Nephron progenitor cell (in vitro differentiated cells): Measurements from ENCODE around the gene HARS1.

ENCODE experiments used
- DNase-seq: peaks from one replicate; pipeline ENCODE4 v3.0.0; 2021
- H3K27ac Mint-ChIP-seq: 2 replicates; pipeline ENCODE4 v1.8.0; 2021; ENCODE audit warnings: mild to moderate bottlenecking, moderate library complexity, mixed read lengths
- H3K27me3 Mint-ChIP-seq: 2 replicates; pipeline ENCODE4 v1.8.0; 2021; ENCODE audit warnings: mild to moderate bottlenecking, low read depth, mixed read lengths; ENCODE audit not compliant: poor library complexity
- H3K36me3 Mint-ChIP-seq: 2 replicates; pipeline ENCODE4 v1.8.0; 2021; ENCODE audit warnings: low read depth, mixed read lengths
- H3K4me1 Mint-ChIP-seq: 2 replicates; pipeline ENCODE4 v1.8.0; 2021; ENCODE audit warnings: mixed read lengths
- H3K4me3 Mint-ChIP-seq: 2 replicates; pipeline ENCODE4 v1.8.0; 2021; ENCODE audit warnings: mild to moderate bottlenecking, moderate library complexity, mixed read lengths
- H3K9me3 Mint-ChIP-seq: 2 replicates; pipeline ENCODE4 v1.8.0; 2021; ENCODE audit warnings: mild to moderate bottlenecking, moderate library complexity, mixed read lengths
- CTCF ChIP-seq: fragments of 200-600 bp; sonication (generic); IDR thresholded peaks from 2 replicates; pipeline ENCODE4 v1.5.0; 2021; ENCODE audit warnings: antibody characterized with exemption

The HARS1 gene

DNA sequence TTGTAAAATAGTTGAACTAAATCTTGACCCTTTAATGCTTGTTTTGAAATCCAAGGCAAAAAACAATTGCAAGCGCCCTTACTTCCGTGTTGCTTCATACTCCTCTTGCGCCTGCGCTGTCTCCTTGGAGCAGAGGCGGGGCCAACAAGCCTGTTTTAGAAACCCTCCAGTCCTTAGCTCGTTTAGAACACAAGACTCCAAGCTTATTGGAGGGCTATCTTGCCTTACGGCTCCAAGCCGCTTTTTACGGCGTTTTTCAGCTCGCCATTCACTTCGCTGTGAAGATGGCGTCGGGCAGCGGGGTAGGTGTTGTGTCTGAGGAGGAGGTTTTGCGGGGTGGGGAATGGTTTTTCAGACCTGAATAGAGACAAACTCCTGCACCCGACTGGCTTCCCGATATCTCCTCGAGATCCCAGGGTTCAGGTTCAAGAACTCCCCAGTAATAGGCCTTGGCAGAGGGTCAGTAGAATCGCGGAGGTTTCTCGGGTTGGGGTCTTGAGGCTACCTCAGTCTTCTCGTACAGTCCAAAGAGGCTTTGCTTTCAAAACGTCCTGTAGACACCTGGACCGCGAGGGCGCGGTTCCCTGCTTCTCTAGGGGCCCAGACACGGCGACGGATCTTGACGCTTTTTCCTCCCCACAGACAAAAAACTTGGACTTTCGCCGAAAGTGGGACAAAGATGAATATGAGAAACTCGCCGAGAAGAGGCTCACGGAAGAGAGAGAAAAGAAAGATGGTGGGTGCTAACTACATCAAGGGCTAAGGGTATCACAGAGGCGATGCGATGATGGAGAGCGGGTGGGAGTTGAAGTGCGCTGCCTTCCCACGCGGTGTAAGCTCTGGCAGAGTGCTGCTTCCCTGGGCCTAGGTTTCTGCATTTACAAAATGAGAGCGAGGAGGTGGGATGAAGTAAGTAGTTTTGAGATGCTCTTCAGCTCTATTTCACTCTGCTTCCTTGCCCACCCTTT is 9.3 kb upstream of the HARS1 start, which contains the start of gene ZMAT2:
Gene ZMAT2, plus strand, starts transcription at position 271 of the 968 bp plus-strand sequence. Its CDS starts 14 bp downstream, at position 285.
- H3K36me3 Mint-ChIP-seq: peaks cover 78% of the 10 kb centered on the region
- peak within 1 kb of the TSS; percentile 97 for H3K27ac Mint-ChIP-seq
- peak; percentile 90 for DNase-seq
- H3K4me3 Mint-ChIP-seq: peak within 1 kb of the TSS; percentile 99
- H3K9me3 Mint-ChIP-seq: no peaks in the 10 kb centered on the region
- TF ChIP-seq CTCF: no peak
- H3K4me1 Mint-ChIP-seq: peaks cover 24% of the 10 kb centered on the region
- H3K27me3 Mint-ChIP-seq: no peaks in the 10 kb centered on the region

DNA sequence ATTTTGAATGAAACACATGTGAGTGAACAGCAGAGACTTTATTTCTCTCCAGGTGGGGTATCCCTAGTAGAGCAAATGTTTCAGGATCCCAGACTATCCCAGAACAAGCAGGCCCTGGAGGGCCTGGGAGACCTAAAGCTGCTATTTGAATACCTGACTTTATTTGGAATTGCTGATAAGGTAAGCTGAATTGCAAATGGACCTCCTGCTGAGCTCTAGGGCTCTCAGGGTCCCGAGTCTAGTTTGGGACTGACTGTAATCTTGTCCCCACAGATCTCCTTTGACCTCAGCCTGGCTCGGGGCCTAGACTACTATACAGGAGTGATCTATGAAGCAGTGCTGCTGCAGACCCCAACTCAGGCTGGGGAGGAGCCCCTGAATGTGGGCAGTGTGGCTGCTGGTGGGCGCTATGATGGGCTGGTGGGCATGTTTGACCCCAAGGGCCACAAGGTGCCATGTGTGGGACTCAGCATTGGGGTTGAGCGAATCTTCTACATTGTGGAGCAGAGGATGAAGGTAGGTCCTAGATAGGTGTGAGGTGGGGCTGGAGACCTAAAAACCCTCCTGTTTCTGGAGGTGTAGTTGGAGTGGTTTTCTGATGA is 5.8 kb upstream of the HARS1 start:
- Mint-ChIP-seq H3K9me3 (no peaks in the 10 kb centered on the region), H3K4me1 (peaks cover 36% of the 10 kb centered on the region), H3K27me3 (no peaks in the 10 kb centered on the region), H3K36me3 (peaks cover 61% of the 10 kb centered on the region), H3K27ac (no peak overlapping the region), H3K4me3 (no peak overlapping the region)
- no peak for TF ChIP-seq CTCF
- no peak for DNase-seq

DNA sequence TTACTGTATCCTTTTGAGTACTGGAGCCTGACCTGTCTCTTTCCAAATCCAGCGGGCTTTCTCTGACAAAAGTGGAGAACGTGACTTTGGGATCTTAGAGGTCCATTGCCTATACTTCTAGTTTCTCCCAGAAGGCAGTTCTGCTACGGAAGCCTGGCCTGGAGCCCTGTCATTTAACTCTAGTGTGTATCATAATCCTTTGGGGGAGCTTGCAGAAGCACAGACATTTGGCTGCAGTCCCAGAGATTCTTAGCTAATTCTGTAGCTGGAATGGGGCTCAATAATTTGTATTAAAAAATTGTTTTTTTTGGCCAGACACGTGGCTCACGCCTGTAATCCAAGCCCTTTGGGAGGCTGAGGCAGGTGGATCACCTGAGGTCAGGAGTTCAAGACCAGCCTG is 3.1 kb upstream of the HARS1 start:
- no peak overlapping the region for H3K4me3 Mint-ChIP-seq
- no peak for DNase-seq
- H3K4me1 Mint-ChIP-seq: peaks cover 37% of the 10 kb centered on the region
- no peak overlapping the region for H3K27ac Mint-ChIP-seq
- peaks cover 63% of the 10 kb centered on the region for H3K36me3 Mint-ChIP-seq
- TF ChIP-seq CTCF: no peak
- no peaks in the 10 kb centered on the region for H3K9me3 Mint-ChIP-seq
- H3K27me3 Mint-ChIP-seq: peaks cover 3% of the 10 kb centered on the region

GRCh38 chr5:140690376-140690932 is 716 bp downstream of the HARS1 start:
- H3K4me1 Mint-ChIP-seq: peaks cover 37% of the 10 kb centered on the region
- H3K9me3 Mint-ChIP-seq: no peaks in the 10 kb centered on the region
- H3K27me3 Mint-ChIP-seq: peaks cover 3% of the 10 kb centered on the region
- H3K27ac Mint-ChIP-seq: peak overlapping the region; percentile 98
- H3K4me3 Mint-ChIP-seq: peak overlapping the region; percentile 99
- TF ChIP-seq CTCF: no peak
- no peak for DNase-seq
- H3K36me3 Mint-ChIP-seq: peaks cover 37% of the 10 kb centered on the region

- no peaks in the 10 kb centered on the region for H3K4me1 Mint-ChIP-seq
- no peaks in the 10 kb centered on the region for H3K27me3 Mint-ChIP-seq
- H3K4me3 Mint-ChIP-seq: no peak overlapping the region
- no peak overlapping the region for H3K27ac Mint-ChIP-seq
- H3K36me3 Mint-ChIP-seq: peaks cover 70% of the 10 kb centered on the region
- TF ChIP-seq CTCF: no peak
- DNase-seq: no peak
- no peaks in the 10 kb centered on the region for H3K9me3 Mint-ChIP-seq
Observed at GRCh38 chr5:140678993-140679392, 12.2 kb downstream of the HARS1 start.
